Ramos (cell line): ENCODE measurements around the gene DSTYK.

Experiments
- in situ Hi-C: fragments of 300-500 bp; cut with MboI; formaldehyde crosslinking; loops from one replicate; pipeline ENCODE4 v1.14.3; 2022; ENCODE audit warnings: low sequenced_read_pairs; ENCODE audit not compliant: unreplicated experiment

DSTYK gene

GRCh38 chr1:205211169-205211838 lies at the start of gene DSTYK:
DSTYK (minus strand) TSS chr1:205211702; CDS start chr1:205211535, 167 bp downstream.
- in situ Hi-C loops: no loop called here

GRCh38 chr1:205259998-205260397 lies 48.5 kb upstream of the DSTYK start:
- in situ Hi-C loops: loop anchor here (5.0 kb wide), 1 partner anchor 283 kb away; no protein-coding TSS in a partner anchor

GRCh38 chr1:205259324-205259832 lies 47.9 kb upstream of the DSTYK start:
- in situ Hi-C loops: loop anchor here (5.0 kb wide), 1 partner anchor 282 kb away; no protein-coding TSS in a partner anchor

- in situ Hi-C loops: loop anchor here (5.0 kb wide), 1 partner anchor 281 kb away; no protein-coding TSS in a partner anchor
Observed at GRCh38 chr1:205258719-205259118, 47.2 kb upstream of the DSTYK start.

- in situ Hi-C loops: loop anchor here (5.0 kb wide), 1 partner anchor 281 kb away; no protein-coding TSS in a partner anchor
Observed at GRCh38 chr1:205258261-205258691, 46.8 kb upstream of the DSTYK start.

- in situ Hi-C loops: loop anchor here (5.0 kb wide), 1 partner anchor 280 kb away; no protein-coding TSS in a partner anchor
Observed at GRCh38 chr1:205257735-205258134, 46.2 kb upstream of the DSTYK start.

- in situ Hi-C loops: loop anchor here (5.0 kb wide), 1 partner anchor 280 kb away; no protein-coding TSS in a partner anchor
Observed at GRCh38 chr1:205256951-205257625, 45.6 kb upstream of the DSTYK start.

- in situ Hi-C loops: loop anchor here (5.0 kb wide), 1 partner anchor 279 kb away; no protein-coding TSS in a partner anchor
Observed at GRCh38 chr1:205255941-205256780, 44.7 kb upstream of the DSTYK start.

GRCh38 chr1:205251576-205251975 lies 40.1 kb upstream of the DSTYK start:
- in situ Hi-C loops: no loop called here

- in situ Hi-C loops: no loop called here
Observed at GRCh38 chr1:205250699-205251098, 39.2 kb upstream of the DSTYK start.

- in situ Hi-C loops: no loop called here
Observed at GRCh38 chr1:205249651-205250050, 38.1 kb upstream of the DSTYK start.

GRCh38 chr1:205248793-205249601 lies 37.5 kb upstream of the DSTYK start:
- in situ Hi-C loops: no loop called here

GRCh38 chr1:205247130-205247921 lies 35.8 kb upstream of the DSTYK start:
- in situ Hi-C loops: no loop called here

GRCh38 chr1:205246351-205247119 lies 35.0 kb upstream of the DSTYK start:
- in situ Hi-C loops: no loop called here

- in situ Hi-C loops: no loop called here
Observed at GRCh38 chr1:205245096-205245495, 33.6 kb upstream of the DSTYK start.

GRCh38 chr1:205244384-205244783 lies 32.9 kb upstream of the DSTYK start:
- in situ Hi-C loops: no loop called here

GRCh38 chr1:205243350-205244191 lies 32.1 kb upstream of the DSTYK start:
- in situ Hi-C loops: no loop called here
